Measurements from ENCODE around the gene SLC12A8. TPM values are rescaled to one million over a fixed set of nuclear protein-coding genes. Genes with fewer than 3 reads are reported as not detected.

Gene SLC12A8
- total RNA-seq, 1 donor from 2014 or later, result 0.58 TPM

GRCh38 chr3:125257536-125257935 is 45.0 kb upstream of the SLC12A8 start:
- H3K27ac Mint-ChIP-seq, result no peak overlapping the region
- no peaks in the 10 kb centered on the region for H3K27me3 Mint-ChIP-seq
- DNase-seq (no peak), ATAC-seq (ENCODE audit: low read depth) (no peak)
- no peak overlapping the region for H3K4me3 Mint-ChIP-seq
- H3K9me3 Mint-ChIP-seq, result peaks cover 5% of the 10 kb centered on the region
- TF ChIP-seq CTCF (IDR thresholded peaks at IDR 0.05), result no peak
- POLR2A ChIA-PET, result no interaction called here
- intact Hi-C loops (cut with micrococcal nuclease), result no loop called here
- CTCF ChIA-PET, result no interaction called here
- peaks cover 50% of the 10 kb centered on the region for H3K36me3 Mint-ChIP-seq (ENCODE audit: low read depth)
- H3K4me1 Mint-ChIP-seq, result peaks cover 4% of the 10 kb centered on the region

- no peak for DNase-seq
Observed at GRCh38 chr3:125256675-125257074, 44.1 kb upstream of the SLC12A8 start.

GRCh38 chr3:125250973-125251372 is 38.4 kb upstream of the SLC12A8 start:
- Mint-ChIP-seq H3K27me3 (no peaks in the 10 kb centered on the region), H3K4me3 (no peak overlapping the region), H3K9me3 (no peaks in the 10 kb centered on the region), H3K27ac (no peak overlapping the region), H3K36me3 (ENCODE audit: low read depth) (peaks cover 38% of the 10 kb centered on the region), H3K4me1 (no peaks in the 10 kb centered on the region)
- ATAC-seq (ENCODE audit: low read depth) (no peak), DNase-seq (no peak)
- intact Hi-C loops (cut with micrococcal nuclease), result no loop called here
- ChIA-PET CTCF (no interaction called here), POLR2A (no interaction called here)
- TF ChIP-seq CTCF (IDR thresholded peaks at IDR 0.05), result no peak

More at GRCh38 chr3:125256675-125257074, 44.1 kb upstream of the SLC12A8 start:
- Mint-ChIP-seq H3K27me3 (no peaks in the 10 kb centered on the region), H3K4me3 (no peak overlapping the region), H3K9me3 (peaks cover 5% of the 10 kb centered on the region), H3K36me3 (ENCODE audit: low read depth) (peaks cover 52% of the 10 kb centered on the region), H3K4me1 (peaks cover 4% of the 10 kb centered on the region), H3K27ac (no peak overlapping the region)
- no peak for ATAC-seq (ENCODE audit: low read depth)
- ChIA-PET CTCF (no interaction called here), POLR2A (no interaction called here)
- intact Hi-C loops (cut with micrococcal nuclease), result no loop called here
- TF ChIP-seq CTCF (IDR thresholded peaks at IDR 0.05), result no peak

- intact Hi-C loops (cut with micrococcal nuclease), result no loop called here
- TF ChIP-seq CTCF (IDR thresholded peaks at IDR 0.05), result no peak
- CTCF ChIA-PET, result no interaction called here
- no peak overlapping the region for H3K27ac Mint-ChIP-seq
- ATAC-seq (ENCODE audit: low read depth) (no peak), DNase-seq (no peak)
- peaks cover 46% of the 10 kb centered on the region for H3K36me3 Mint-ChIP-seq (ENCODE audit: low read depth)
- no peak overlapping the region for H3K4me3 Mint-ChIP-seq
- H3K9me3 Mint-ChIP-seq, result no peaks in the 10 kb centered on the region
- POLR2A ChIA-PET, result no interaction called here
- H3K4me1 Mint-ChIP-seq, result no peaks in the 10 kb centered on the region
- no peaks in the 10 kb centered on the region for H3K27me3 Mint-ChIP-seq
Observed at GRCh38 chr3:125246237-125246636, 33.7 kb upstream of the SLC12A8 start.

GRCh38 chr3:125245521-125245920 is 33.0 kb upstream of the SLC12A8 start:
- ATAC-seq (ENCODE audit: low read depth) (no peak), DNase-seq (no peak)
- Mint-ChIP-seq H3K36me3 (ENCODE audit: low read depth) (peaks cover 45% of the 10 kb centered on the region), H3K4me1 (no peaks in the 10 kb centered on the region), H3K27me3 (no peaks in the 10 kb centered on the region), H3K9me3 (no peaks in the 10 kb centered on the region), H3K27ac (no peak overlapping the region), H3K4me3 (no peak overlapping the region)
- no peak for TF ChIP-seq CTCF (IDR thresholded peaks at IDR 0.05)
- ChIA-PET CTCF (no interaction called here), POLR2A (no interaction called here)
- intact Hi-C loops (cut with micrococcal nuclease), result no loop called here
